D721Med (cell line): Measurements from ENCODE around the gene PER2.

Source experiments
- DNase-seq: peaks from one replicate; pipeline ENCODE4 v3.0.0; 2011; ENCODE audit warnings: low spot score; ENCODE audit not compliant: insufficient read length
- FAIRE-seq: peaks from 2 replicates; lab custom pipeline; 2011; peaks lifted over from hg19 to GRCh38; lab: Jason Lieb, UNC
- CTCF ChIP-seq: IDR thresholded peaks from 2 replicates; pipeline ENCODE4 v1.5.1; 2012; ENCODE audit warnings: mild to moderate bottlenecking, control low read depth; ENCODE audit not compliant: insufficient read depth; ENCODE audit errors: missing control alignments

Gene PER2

GRCh38 chr2:238296638-238297457 is 8.4 kb upstream of the PER2 start:
- FAIRE-seq (no peak), DNase-seq (no peak)
- TF ChIP-seq CTCF: no peak

- FAIRE-seq (no peak), DNase-seq (no peak)
- no peak for TF ChIP-seq CTCF
Measured at GRCh38 chr2:238295144-238296112, 7.0 kb upstream of the PER2 start.

GRCh38 chr2:238294393-238295143 is 6.2 kb upstream of the PER2 start:
- FAIRE-seq (no peak), DNase-seq (no peak)
- no peak for TF ChIP-seq CTCF

- TF ChIP-seq CTCF: no peak
- FAIRE-seq: no peak
- DNase-seq: no peak
Measured at GRCh38 chr2:238294046-238294392, 5.6 kb upstream of the PER2 start.

GRCh38 chr2:238291550-238292281 is 3.3 kb upstream of the PER2 start:
- no peak for FAIRE-seq
- DNase-seq: no peak
- no peak for TF ChIP-seq CTCF
